ENCODE data around the gene CRCP.

DNA sequence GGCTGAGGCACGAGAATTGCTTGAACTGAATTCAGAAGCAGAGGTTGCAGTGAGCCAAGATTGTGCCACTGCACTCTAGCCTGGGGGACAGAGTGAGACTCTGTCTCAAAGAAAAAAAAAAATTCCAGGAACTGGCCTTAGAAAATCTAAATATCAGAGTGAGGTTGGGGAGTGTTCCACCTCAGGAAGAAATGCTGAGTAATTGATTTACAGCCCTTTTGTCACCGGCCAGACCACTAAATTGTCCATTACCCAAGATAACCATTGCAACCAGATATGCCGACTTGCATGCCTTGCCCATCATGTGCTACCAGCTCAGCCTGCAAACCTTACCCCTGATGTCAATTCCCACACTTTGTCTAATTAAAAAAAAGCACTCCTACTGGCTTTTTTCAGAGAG, 42.4 kb downstream of the CRCP start:
- TF ChIP-seq, protein P1, sequence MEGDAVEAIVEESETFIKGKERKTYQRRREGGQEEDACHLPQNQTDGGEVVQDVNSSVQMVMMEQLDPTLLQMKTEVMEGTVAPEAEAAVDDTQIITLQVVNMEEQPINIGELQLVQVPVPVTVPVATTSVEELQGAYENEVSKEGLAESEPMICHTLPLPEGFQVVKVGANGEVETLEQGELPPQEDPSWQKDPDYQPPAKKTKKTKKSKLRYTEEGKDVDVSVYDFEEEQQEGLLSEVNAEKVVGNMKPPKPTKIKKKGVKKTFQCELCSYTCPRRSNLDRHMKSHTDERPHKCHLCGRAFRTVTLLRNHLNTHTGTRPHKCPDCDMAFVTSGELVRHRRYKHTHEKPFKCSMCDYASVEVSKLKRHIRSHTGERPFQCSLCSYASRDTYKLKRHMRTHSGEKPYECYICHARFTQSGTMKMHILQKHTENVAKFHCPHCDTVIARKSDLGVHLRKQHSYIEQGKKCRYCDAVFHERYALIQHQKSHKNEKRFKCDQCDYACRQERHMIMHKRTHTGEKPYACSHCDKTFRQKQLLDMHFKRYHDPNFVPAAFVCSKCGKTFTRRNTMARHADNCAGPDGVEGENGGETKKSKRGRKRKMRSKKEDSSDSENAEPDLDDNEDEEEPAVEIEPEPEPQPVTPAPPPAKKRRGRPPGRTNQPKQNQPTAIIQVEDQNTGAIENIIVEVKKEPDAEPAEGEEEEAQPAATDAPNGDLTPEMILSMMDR (IDR thresholded peaks at IDR 0.05), result no peak
- TF ChIP-seq POLR2A (IDR thresholded peaks at IDR 0.05) (no peak), EP300 (IDR thresholded peaks at IDR 0.05) (no peak)
